Fibroblast of lung (primary cell): Measurements from ENCODE around the gene ABCD4. TPM values are rescaled to one million over a fixed set of nuclear protein-coding genes. Genes with fewer than 3 reads are reported as not detected.

ENCODE experiments used
- DNase-seq, 2 donors: peaks; one replicate each; pipeline versions ENCODE4 v3.0.0 to v3.0.0-alpha.2; 2010; ENCODE audit warnings: low read depth in 2 of 2
- H2AFZ ChIP-seq: 2 replicates; pipeline ENCODE4 v1.5.1; 2012; ENCODE audit warnings: low read length, control low read depth, inconsistent platforms
- H3K27ac ChIP-seq: 2 replicates; pipeline ENCODE4 v1.5.1; 2011; ENCODE audit warnings: low read length, control low read depth; ENCODE audit not compliant: insufficient read depth
- H3K27me3 ChIP-seq: 2 replicates; pipeline ENCODE4 v1.5.1; 2011; ENCODE audit warnings: mild to moderate bottlenecking, low read length; ENCODE audit not compliant: control insufficient read depth, insufficient read depth
- H3K36me3 ChIP-seq: 2 replicates; pipeline ENCODE4 v1.5.1; 2011; ENCODE audit warnings: low read length; ENCODE audit not compliant: control insufficient read depth, insufficient read depth
- H3K4me1 ChIP-seq: 2 replicates; pipeline ENCODE4 v1.5.1; 2011; ENCODE audit warnings: low read length; ENCODE audit not compliant: control insufficient read depth, insufficient read depth; ENCODE audit errors: extremely low read depth
- H3K4me2 ChIP-seq: 2 replicates; pipeline ENCODE4 v1.5.1; 2011; ENCODE audit warnings: low read length, control low read depth; ENCODE audit not compliant: insufficient read depth; ENCODE audit errors: extremely low read depth
- H3K4me3 ChIP-seq, 4 experiments: fragments of 200-600 bp in 1 of 4; sonication (generic) in 1 of 4; replicated peaks in 1 of 4; 2 replicates each; pipeline ENCODE4 v1.5.1; 2011 to 2016; ENCODE audit warnings: low read length in 4 of 4, low read depth in 3 of 4, mild to moderate bottlenecking in 3 of 4, control low read depth in 2 of 4, inconsistent platforms in 1 of 4, mixed read lengths in 1 of 4; ENCODE audit not compliant: insufficient read depth in 1 of 4; ENCODE audit errors: control extremely low read depth in 1 of 4
- H3K79me2 ChIP-seq: 2 replicates; pipeline ENCODE4 v1.5.1; 2012; ENCODE audit warnings: mild to moderate bottlenecking, low read length, inconsistent platforms; ENCODE audit not compliant: control insufficient read depth, insufficient read depth
- H3K9ac ChIP-seq: 2 replicates; pipeline ENCODE4 v1.5.1; 2011; ENCODE audit warnings: mild to moderate bottlenecking, low read length, control low read depth; ENCODE audit not compliant: insufficient read depth
- H3K9me3 ChIP-seq: 2 replicates; pipeline ENCODE4 v1.5.1; 2012; ENCODE audit warnings: low read depth, low read length; ENCODE audit not compliant: control insufficient read depth, insufficient read depth
- H4K20me1 ChIP-seq: 2 replicates; pipeline ENCODE4 v1.5.1; 2011; ENCODE audit warnings: low read length; ENCODE audit not compliant: control insufficient read depth, insufficient read depth; ENCODE audit errors: extremely low read depth
- EZH2 ChIP-seq: IDR thresholded peaks from 2 replicates; pipeline ENCODE4 v1.5.1; 2012; ENCODE audit warnings: low read length, control low read depth, mild to moderate bottlenecking; ENCODE audit errors: missing control alignments
- polyA plus RNA-seq, 2 donors: library from polyadenylated mRNA; depleted of rRNA in 1 of 2; stranded (reverse) in 1 of 2; unstranded in 1 of 2; fragments of >200 nt; gene quantifications; 2 replicates each; pipeline ENCODE4 v1.2.1, GENCODE V29; 2011 to 2012; ENCODE audit warnings: missing spikeins in 1 of 2
- total RNA-seq: library from RNA; depleted of rRNA; stranded (reverse); fragments of >200 nt; gene quantifications from 2 replicates; pipeline ENCODE4 v1.2.1, GENCODE V29; 2014
- TF ChIP-seq, protein P1 (sequence below), 2 donors: IDR thresholded peaks in 1 of 2; conservative IDR thresholded peaks in 1 of 2; 1 replicate in 1 of 2; 2 replicates in 1 of 2; pipeline ENCODE4 v1.5.1; 2011 to 2012; ENCODE audit warnings: low read length in 2 of 2, control low read depth in 1 of 2, inconsistent platforms in 1 of 2, low read depth in 1 of 2, mild to moderate bottlenecking in 1 of 2

ABCD4 gene
- total and polyA plus RNA-seq, 2 donors (not counting 1 experiment from before 2014, with no cell fraction given): 12.6 to 26.9 TPM

DNA sequence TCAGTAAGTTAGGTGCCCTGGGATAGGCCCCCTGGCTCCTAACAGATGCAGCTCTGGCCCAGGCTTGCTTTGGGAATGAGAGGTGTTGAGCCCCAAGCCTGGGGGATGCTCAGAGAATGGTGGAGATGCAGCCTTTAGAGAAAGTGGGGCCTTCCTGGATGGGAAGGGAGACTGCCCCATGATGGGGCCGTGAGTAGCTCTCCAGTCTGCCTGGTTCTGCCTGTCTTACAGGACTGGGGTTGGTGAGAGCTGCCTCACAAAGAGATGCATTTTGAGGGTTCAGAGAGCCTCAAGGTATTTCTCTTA lies 45.0 kb upstream of the ABCD4 start:
- H3K4me3 ChIP-seq: no peak overlapping the region
- H3K27ac ChIP-seq: no peak overlapping the region
- TF ChIP-seq, protein P1, sequence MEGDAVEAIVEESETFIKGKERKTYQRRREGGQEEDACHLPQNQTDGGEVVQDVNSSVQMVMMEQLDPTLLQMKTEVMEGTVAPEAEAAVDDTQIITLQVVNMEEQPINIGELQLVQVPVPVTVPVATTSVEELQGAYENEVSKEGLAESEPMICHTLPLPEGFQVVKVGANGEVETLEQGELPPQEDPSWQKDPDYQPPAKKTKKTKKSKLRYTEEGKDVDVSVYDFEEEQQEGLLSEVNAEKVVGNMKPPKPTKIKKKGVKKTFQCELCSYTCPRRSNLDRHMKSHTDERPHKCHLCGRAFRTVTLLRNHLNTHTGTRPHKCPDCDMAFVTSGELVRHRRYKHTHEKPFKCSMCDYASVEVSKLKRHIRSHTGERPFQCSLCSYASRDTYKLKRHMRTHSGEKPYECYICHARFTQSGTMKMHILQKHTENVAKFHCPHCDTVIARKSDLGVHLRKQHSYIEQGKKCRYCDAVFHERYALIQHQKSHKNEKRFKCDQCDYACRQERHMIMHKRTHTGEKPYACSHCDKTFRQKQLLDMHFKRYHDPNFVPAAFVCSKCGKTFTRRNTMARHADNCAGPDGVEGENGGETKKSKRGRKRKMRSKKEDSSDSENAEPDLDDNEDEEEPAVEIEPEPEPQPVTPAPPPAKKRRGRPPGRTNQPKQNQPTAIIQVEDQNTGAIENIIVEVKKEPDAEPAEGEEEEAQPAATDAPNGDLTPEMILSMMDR (conservative IDR thresholded peaks at IDR 0.05 in 1 of 2, IDR thresholded peaks at IDR 0.05 in 1 of 2; ENCODE audit: low read depth in 1 of 2, low read length in 2 of 2): no peak
- TF ChIP-seq EZH2: no peak
- H3K4me2 ChIP-seq: no peak overlapping the region
- H2AFZ ChIP-seq: no peak overlapping the region
- no peaks in the 10 kb centered on the region for H3K9me3 ChIP-seq
- H3K9ac ChIP-seq: no peak overlapping the region
- peaks cover 19% of the 10 kb centered on the region for H3K27me3 ChIP-seq
- no peaks in the 10 kb centered on the region for H3K79me2 ChIP-seq
- DNase-seq: no peak
- no peaks in the 10 kb centered on the region for H4K20me1 ChIP-seq
- H3K36me3 ChIP-seq: no peaks in the 10 kb centered on the region
- H3K4me1 ChIP-seq: no peaks in the 10 kb centered on the region

- Histone ChIP-seq H3K79me2 (no peaks in the 10 kb centered on the region), H3K27ac (no peak overlapping the region), H3K9ac (no peak overlapping the region), H3K36me3 (no peaks in the 10 kb centered on the region), H4K20me1 (no peaks in the 10 kb centered on the region), H3K27me3 (peaks cover 19% of the 10 kb centered on the region), H3K4me1 (no peaks in the 10 kb centered on the region), H3K4me2 (no peak overlapping the region), H3K4me3 (no peak overlapping the region), H2AFZ (no peak overlapping the region), H3K9me3 (no peaks in the 10 kb centered on the region)
- DNase-seq: no peak
- TF ChIP-seq, protein P1 (conservative IDR thresholded peaks at IDR 0.05 in 1 of 2, IDR thresholded peaks at IDR 0.05 in 1 of 2; ENCODE audit: low read depth in 1 of 2, low read length in 2 of 2): no peak
- no peak for TF ChIP-seq EZH2
These were observed 44.5 kb upstream of the ABCD4 start for GRCh38 chr14:74347097-74347794.

DNA sequence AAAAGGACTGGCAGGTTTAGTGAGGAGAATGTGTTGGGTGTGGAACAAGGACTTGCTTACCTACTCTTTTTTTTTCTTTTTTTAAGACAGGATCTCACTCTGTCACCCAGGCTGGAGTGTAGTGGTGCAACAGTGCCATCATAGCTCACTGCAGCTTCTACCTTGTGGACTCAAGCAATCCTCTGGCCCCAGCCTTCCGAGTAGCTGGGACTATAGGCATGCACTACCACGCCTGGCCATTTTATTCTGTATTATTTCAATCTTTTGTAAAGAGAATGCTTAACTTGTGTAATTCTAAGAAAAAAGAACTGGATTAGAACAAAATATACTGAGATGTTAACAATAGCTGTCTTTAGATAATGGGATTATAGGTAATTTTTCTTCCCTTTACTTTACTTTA lies 43.6 kb upstream of the ABCD4 start:
- H3K36me3 ChIP-seq: no peaks in the 10 kb centered on the region
- no peak overlapping the region for H3K4me3 ChIP-seq
- no peaks in the 10 kb centered on the region for H4K20me1 ChIP-seq
- DNase-seq: no peak
- H3K27ac ChIP-seq: no peak overlapping the region
- H3K27me3 ChIP-seq: peaks cover 19% of the 10 kb centered on the region
- H3K79me2 ChIP-seq: no peaks in the 10 kb centered on the region
- no peak overlapping the region for H3K4me2 ChIP-seq
- H2AFZ ChIP-seq: no peak overlapping the region
- no peaks in the 10 kb centered on the region for H3K4me1 ChIP-seq
- no peak overlapping the region for H3K9ac ChIP-seq
- H3K9me3 ChIP-seq: no peaks in the 10 kb centered on the region
- TF ChIP-seq, protein P1 (conservative IDR thresholded peaks at IDR 0.05 in 1 of 2, IDR thresholded peaks at IDR 0.05 in 1 of 2; ENCODE audit: low read depth in 1 of 2, low read length in 2 of 2): no peak
- no peak for TF ChIP-seq EZH2
